Measurements from ENCODE around the gene TRIM33.
"Not testable (repeated sequence)": the region's sequence is repeated elsewhere in the genome, so short reads cannot be mapped to it uniquely, and the experiment has no call there.

TRIM33 gene

GRCh38 chr1:114454539-114454938, 56.5 kb downstream of the TRIM33 start:
- no peak overlapping the region for H3K4me3 ChIP-seq (replicated peaks in 1 of 2; ENCODE audit: low read depth in 2 of 2, low read length in 2 of 2)
- no peak for DNase-seq (ENCODE audit: low read depth in 2 of 2)
- TF ChIP-seq CTCF (IDR thresholded peaks at IDR 0.05; ENCODE audit: low read depth, low read length) = no peak

GRCh38 chr1:114453361-114453784, 57.6 kb downstream of the TRIM33 start:
- H3K4me3 ChIP-seq (replicated peaks in 1 of 2; ENCODE audit: low read depth in 2 of 2, low read length in 2 of 2) = no peak overlapping the region
- no peak for TF ChIP-seq CTCF (IDR thresholded peaks at IDR 0.05; ENCODE audit: low read depth, low read length)
- DNase-seq (ENCODE audit: low read depth in 2 of 2) = no peak

GRCh38 chr1:114448370-114449036, 62.5 kb downstream of the TRIM33 start:
- TF ChIP-seq CTCF (IDR thresholded peaks at IDR 0.05; ENCODE audit: low read depth, low read length) = no peak
- no peak overlapping the region for H3K4me3 ChIP-seq (replicated peaks in 1 of 2; ENCODE audit: low read depth in 2 of 2, low read length in 2 of 2)
- DNase-seq (ENCODE audit: low read depth in 2 of 2) = no peak

GRCh38 chr1:114446198-114446597, 64.8 kb downstream of the TRIM33 start:
- no peak for DNase-seq (ENCODE audit: low read depth in 2 of 2)
- TF ChIP-seq CTCF (IDR thresholded peaks at IDR 0.05; ENCODE audit: low read depth, low read length) = no peak
- no peak overlapping the region for H3K4me3 ChIP-seq (replicated peaks in 1 of 2; ENCODE audit: low read depth in 2 of 2, low read length in 2 of 2)

- not testable (repeated sequence) for DNase-seq (ENCODE audit: low read depth in 2 of 2); H3K4me3 ChIP-seq (replicated peaks in 1 of 2; ENCODE audit: low read depth in 2 of 2, low read length in 2 of 2)
Measured at GRCh38 chr1:114443226-114443625, 67.8 kb downstream of the TRIM33 start.

- no peak for DNase-seq (ENCODE audit: low read depth in 2 of 2)
- no peak for TF ChIP-seq CTCF (IDR thresholded peaks at IDR 0.05; ENCODE audit: low read depth, low read length)
- H3K4me3 ChIP-seq (replicated peaks in 1 of 2; ENCODE audit: low read depth in 2 of 2, low read length in 2 of 2) = no peak overlapping the region
Measured at GRCh38 chr1:114441332-114441731, 69.7 kb downstream of the TRIM33 start.

GRCh38 chr1:114439369-114439768, 71.6 kb downstream of the TRIM33 start:
- TF ChIP-seq CTCF (IDR thresholded peaks at IDR 0.05; ENCODE audit: low read depth, low read length) = no peak

More at GRCh38 chr1:114439369-114439768, 71.6 kb downstream of the TRIM33 start:
- no peak for DNase-seq (ENCODE audit: low read depth in 2 of 2)
- no peak overlapping the region for H3K4me3 ChIP-seq (replicated peaks in 1 of 2; ENCODE audit: low read depth in 2 of 2, low read length in 2 of 2)
